Amygdala (tissue), 56 donors: ENCODE results near the gene CREBBP.

Experiments used
- DNase-seq, 56 donors: peaks; one replicate each; lab custom pipeline; 2025; lab: John Stamatoyannopoulos, UW

Gene CREBBP

DNA sequence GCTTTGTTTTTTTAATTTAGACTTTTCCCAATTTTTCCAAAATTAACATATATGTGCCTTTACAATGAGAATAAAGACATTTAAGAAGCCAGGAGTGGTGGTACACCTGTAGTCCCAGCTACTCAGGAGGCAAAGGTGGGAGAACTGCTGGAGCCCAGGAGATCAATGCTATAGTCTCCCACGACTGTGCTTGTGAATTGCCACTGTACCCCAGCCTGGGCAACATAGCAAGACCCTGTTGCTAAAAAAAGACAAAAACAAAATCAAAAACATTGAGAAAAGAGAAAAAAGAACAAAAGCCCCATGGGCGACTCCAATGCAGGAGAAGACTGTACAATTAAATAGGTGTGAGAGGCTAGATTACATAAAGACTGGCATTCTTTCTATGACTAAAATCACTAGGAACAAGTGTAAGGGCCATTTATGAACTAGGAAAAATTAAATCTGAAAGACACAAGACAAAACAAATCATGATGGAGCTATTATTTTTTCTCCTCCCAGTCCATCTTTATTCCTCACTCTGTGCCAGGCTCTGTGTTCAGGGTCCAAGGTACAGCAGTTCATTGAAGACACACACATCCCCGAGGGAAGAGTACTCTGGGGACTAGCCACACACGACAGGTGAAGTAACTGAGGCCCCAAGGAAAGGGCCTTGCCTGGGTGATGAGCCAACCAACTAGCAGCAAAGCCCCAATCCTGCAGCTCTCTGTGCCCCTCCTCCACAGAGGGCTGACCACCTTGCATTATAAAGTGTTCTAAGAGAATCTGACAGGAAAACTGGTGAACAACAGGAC lies 79.8 kb downstream of the CREBBP start:
- DNase-seq, result no peak

DNA sequence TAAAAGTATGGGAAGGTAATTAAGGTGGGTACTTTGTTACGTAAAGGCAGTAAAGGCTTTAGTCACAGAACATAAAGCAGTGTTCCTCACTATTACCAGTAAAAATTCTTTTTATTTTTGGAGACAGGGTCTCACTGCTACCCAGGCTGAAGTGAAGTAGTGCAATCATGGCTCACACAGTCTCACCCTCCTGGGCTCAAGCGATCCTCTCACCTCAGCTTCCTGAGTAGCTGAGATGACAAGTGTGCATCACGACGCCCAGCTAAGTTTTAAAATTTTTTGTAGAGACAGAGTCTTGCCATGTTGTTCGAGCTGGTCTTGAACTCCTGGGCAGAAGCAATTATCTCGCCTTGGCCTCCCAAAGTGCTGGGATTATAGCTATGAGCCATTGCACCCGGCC lies 80.5 kb downstream of the CREBBP start:
- DNase-seq, result no peak

- DNase-seq, result no peak
Measured at GRCh38 chr16:3799354-3799753, 81.2 kb downstream of the CREBBP start.

DNA sequence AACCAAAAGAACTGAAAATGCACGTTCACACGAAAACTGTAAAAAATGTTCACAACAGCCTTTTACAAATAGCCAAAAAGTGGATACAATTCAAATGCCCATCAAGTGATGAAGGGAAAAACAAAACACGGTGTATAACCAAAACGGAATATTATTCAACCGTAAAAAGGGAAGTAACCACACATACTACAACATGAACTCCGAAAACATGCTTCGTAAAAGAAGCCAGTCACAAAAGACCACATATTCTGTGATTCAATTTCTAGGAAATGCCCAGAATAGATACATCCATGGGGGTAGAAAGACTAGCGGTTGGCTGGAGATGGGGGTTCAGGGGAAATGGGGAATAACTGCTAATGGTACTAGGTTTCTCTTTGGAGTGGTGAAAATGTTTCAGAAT lies 81.7 kb downstream of the CREBBP start:
- no peak for DNase-seq

DNA sequence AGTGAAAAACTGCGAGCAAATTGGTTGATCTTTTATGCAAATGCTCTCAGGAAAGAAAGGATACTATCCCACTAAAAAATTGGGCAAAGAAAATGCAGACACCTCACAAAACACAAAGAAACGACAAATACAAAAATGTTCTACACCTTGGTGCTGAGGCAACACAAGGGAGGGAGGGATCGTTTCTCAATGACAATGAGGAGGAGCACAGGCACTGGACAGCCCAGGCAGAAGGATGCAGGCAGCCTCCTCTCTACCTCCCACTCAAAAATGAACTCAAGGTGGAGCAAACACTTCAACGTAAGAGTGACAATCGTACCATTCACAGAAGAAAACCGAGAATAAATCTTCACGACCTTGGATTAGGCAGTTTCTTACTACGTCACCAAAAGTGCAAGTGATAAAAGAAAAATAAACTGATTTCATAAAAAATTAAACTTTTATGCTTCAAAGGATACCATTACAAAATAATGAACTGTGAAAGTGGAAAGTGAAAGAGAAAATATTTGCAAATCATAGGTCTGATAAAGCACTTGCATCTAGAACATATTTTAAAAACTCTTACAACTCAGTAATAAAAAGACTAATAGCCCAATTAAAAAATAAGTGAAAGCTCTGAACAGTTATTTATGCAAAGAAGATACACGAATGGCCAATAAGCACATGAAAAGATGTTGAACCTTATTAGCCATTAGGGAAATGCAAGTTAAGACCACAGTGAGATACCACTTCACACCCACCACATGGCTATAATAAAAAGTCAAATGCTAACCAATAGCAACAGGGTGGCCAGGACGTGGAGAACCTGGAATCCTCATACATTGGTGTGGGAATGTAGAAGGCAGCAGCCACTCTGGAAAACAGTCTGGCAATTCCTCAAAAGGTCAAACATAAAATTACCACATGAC lies 82.4 kb downstream of the CREBBP start:
- DNase-seq, result no peak

GRCh38 chr16:3797473-3797872 lies 83.0 kb downstream of the CREBBP start:
- DNase-seq, result no peak

GRCh38 chr16:3793161-3793576 lies 87.3 kb downstream of the CREBBP start:
- peak in 6 of 56 donors; percentile 12 to 26 (median 19) for DNase-seq

DNA sequence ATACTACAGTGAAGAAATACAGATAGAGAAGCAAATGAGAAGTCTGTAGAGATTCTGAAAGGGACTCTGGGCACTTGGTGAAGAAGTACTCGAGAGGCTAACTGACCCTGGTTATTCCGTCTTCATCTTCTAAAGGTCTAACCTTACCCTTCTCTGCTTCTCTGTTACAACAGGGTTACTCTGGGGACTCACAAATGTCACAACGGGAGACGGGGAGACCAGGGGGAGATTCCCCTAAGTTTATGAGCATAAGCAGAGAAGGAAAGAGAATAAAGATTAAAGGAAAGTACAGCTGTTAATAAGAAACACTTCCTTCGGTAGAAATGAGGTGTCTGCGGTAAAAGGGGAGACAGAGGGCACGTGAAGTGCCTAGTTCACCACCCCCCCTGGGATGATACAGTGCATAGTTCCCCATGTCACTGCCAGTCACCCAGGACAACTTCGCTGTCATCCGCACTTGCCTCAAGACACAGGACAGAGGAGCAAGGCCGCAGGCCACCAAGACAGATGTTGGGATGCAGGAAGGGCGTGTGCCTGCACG lies 88.0 kb downstream of the CREBBP start:
- DNase-seq, result no peak

GRCh38 chr16:3791701-3792100 lies 88.8 kb downstream of the CREBBP start:
- no peak for DNase-seq

DNA sequence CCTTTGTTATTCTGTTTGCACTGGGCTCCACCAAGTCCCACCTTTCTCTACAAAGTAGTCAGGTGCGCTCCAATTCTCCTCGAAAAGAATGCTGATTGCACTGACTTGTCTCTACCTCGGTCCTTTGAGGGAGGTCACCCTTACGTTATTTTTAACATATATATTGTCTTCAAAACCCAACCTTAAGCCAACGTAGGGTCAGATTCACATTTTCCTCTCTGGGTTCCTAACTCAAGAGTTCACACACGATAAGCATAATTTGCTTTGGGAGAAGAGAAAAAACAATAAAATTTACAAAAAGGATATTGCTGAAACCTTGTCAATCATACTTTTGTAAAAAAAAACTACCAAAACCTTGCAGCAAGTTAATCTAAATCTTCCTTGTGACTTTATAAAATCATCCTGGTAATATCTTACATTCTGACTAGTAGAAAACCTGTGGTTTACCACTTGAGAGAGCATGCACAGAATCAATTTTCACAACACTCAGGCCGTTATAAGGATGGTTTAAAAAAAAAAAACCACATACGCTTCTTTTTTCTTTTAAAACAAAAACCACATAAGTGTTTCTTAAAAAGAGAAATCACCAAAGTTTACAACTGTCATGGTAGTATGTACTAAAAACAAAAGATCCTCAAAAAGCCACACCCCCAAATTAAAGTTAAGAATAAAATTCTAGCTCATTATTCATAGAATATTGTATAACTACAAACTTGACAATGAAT lies 91.0 kb downstream of the CREBBP start:
- DNase-seq, result no peak

DNA sequence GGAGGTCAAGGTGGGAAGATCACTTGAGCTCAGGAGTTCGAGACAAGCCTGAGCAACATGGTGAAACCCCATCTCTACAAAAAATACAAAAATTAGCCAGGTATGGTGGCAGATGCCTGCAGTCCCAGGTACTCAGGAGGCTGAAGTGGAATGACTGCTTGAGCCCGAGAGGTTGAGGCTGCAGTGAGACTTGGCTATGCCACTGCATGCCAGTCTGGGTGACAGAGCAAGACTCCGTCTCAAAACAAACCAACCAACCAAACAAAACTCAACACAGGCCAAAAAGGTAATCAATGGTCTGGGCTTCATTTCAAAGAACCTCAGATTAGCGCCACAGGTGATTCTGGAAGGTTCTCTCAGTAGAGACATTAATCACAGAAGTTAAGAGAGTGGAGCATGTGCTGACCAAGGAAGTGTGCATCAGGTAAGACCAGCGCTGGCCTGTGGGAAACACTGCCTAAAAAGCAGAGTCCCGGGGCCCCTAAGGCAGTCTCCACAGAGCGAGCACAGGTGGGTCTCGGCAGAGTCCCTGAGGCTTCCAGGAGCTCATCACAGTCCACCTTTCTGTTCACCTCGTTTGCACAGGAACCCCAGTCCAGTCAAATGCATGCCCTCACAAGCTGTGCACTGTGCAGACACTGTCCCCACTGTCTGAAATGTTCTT lies 91.7 kb downstream of the CREBBP start:
- no peak for DNase-seq

DNA sequence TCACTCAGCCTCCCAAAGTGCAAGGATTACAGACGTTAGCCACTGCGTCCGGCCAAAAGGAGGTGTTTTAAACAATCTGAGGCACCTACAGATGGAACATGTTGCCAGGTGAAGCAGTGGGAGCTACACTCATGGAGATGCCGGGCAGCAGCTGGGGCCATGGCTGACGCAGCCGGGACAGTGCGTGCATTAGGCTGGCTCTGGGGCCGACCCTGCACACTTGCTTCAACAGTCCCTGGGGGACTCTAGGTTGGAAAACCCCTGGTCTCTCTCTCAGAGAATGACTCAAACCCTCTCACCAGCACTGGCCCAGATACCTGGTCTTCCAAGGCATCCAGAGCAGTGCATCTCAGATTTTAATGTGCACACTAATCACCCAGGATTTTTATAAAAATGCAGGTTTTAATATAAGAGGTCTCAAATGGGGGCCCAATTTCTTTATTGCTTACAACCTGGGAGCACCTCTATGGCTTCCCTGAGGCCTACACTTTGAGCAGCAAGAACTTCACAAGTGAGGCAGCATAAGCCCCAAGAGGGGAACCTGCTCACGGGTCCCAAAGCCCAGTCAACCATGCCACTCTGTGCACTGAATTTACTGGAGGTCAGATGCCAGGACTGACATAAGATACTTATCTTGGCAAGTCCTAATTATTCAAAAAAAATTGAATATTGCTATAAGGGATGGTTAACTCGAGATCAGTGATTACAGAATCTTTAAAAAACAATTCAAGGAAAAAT lies 92.4 kb downstream of the CREBBP start:
- DNase-seq, result no peak

DNA sequence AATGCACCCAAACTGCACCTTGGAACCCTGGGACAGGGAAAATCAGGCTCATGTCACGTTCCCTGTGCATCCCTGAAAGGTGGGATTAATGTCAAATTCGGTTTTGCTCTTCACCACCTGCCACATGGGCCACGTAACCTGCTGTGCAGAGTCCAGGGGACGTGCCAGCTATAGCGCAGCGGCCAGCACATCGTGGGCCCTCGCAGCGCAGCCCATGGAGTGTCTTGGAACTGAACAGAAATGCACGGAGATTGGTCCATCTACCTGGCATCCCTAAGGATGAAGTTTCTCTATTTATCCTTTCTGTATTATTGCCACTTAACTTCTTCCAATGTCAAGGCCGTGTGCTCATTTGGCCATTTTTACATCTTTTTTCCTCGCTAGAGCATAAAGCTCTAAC lies 95.1 kb downstream of the CREBBP start:
- DNase-seq, result no peak

DNA sequence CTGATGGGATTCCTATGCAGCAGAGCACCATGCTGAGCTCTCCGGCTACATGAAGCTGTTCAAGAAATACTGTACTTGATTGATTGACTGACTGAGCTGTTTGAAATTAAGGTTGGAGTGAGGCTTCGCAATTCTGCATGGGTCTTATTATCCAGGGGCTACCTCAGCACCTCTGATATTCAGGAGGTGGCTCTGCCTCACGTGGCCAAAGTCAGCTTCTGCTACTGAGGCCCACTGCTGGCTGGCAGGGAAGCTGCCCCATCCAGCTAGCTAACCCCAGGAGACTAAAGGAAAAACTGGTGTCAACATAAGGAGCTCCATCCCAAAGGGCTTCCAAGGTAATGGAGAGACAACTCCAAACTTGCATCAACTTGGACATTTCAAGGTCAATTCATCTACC lies 97.0 kb downstream of the CREBBP start:
- no peak for DNase-seq

DNA sequence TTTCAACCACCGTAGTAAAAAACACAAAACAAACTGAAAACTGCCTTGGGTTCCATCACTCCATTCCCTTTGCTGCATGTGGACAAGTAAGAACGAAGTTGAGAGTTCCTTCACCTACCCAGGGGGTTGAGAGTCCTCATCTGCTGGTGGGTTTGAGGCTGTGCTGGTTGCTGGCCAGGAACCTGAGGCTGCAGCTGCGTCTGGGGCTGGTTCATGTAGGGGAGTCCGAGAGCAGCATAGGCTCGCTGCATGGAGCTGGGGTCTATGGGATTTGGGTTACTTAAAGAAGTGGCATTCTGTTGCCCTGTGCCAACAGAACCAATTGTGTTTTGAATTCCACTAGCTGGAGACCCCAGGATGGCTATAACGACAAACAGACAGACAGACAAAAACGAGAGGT lies 97.9 kb downstream of the CREBBP start:
- no peak for DNase-seq

- DNase-seq, result no peak
Measured at GRCh38 chr16:3781421-3781820, 99.1 kb downstream of the CREBBP start.

GRCh38 chr16:3780570-3780969 lies 99.9 kb downstream of the CREBBP start:
- no peak for DNase-seq

- DNase-seq, result no peak
Measured at GRCh38 chr16:3776316-3776715, 104.2 kb downstream of the CREBBP start.

- no peak for DNase-seq
Measured at GRCh38 chr16:3774819-3775218, 105.7 kb downstream of the CREBBP start.
